HepG2 (cell line): ENCODE measurements around the gene PLCL2.

Experiments used
- CTCF ChIP-seq: sonication (generic); formaldehyde crosslinking; IDR thresholded peaks from 2 replicates; pipeline ENCODE4 v1.5.0; 2020; ENCODE audit warnings: mild to moderate bottlenecking, missing genetic modification reagents, moderate library complexity
- DDIT3 ChIP-seq: sonication (generic); formaldehyde crosslinking; IDR thresholded peaks from 2 replicates; pipeline ENCODE4 v1.4.0; 2020; ENCODE audit warnings: mild to moderate bottlenecking, missing genetic modification reagents
- ZNF274 ChIP-seq: sonication (generic); formaldehyde crosslinking; IDR thresholded peaks from 2 replicates; pipeline ENCODE4 v1.5.1; 2020; ENCODE audit warnings: mild to moderate bottlenecking, missing genetic modification reagents
- TF ChIP-seq, protein P1 (sequence below): sonication (generic); formaldehyde crosslinking; IDR thresholded peaks from 2 replicates; pipeline ENCODE4 v1.4.0; 2020; ENCODE audit warnings: low read depth, mild to moderate bottlenecking, missing genetic modification reagents

- TF ChIP-seq ZNF274 (CRISPR knock-in tag) (no peak), DDIT3 (CRISPR knock-in tag) (no peak), CTCF (CRISPR knock-in tag) (no peak)
- TF ChIP-seq, protein P1, sequence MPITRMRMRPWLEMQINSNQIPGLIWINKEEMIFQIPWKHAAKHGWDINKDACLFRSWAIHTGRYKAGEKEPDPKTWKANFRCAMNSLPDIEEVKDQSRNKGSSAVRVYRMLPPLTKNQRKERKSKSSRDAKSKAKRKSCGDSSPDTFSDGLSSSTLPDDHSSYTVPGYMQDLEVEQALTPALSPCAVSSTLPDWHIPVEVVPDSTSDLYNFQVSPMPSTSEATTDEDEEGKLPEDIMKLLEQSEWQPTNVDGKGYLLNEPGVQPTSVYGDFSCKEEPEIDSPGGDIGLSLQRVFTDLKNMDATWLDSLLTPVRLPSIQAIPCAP (CRISPR knock-in tag) = no peak
Observed at GRCh38 chr3:16890597-16891333, 6.0 kb downstream of the PLCL2 start.
